NCI-H1092 treated with DMSO at 0.1 percent for 48 hours (cell line): ENCODE data around the gene RBM4.
A peak's percentile ranks its signal among the peaks of the same experiment; 100 is the strongest.

Experiments used
- DNase-seq: peaks from one replicate; lab custom pipeline; 2025; lab: John Stamatoyannopoulos, UW

Gene RBM4

DNA sequence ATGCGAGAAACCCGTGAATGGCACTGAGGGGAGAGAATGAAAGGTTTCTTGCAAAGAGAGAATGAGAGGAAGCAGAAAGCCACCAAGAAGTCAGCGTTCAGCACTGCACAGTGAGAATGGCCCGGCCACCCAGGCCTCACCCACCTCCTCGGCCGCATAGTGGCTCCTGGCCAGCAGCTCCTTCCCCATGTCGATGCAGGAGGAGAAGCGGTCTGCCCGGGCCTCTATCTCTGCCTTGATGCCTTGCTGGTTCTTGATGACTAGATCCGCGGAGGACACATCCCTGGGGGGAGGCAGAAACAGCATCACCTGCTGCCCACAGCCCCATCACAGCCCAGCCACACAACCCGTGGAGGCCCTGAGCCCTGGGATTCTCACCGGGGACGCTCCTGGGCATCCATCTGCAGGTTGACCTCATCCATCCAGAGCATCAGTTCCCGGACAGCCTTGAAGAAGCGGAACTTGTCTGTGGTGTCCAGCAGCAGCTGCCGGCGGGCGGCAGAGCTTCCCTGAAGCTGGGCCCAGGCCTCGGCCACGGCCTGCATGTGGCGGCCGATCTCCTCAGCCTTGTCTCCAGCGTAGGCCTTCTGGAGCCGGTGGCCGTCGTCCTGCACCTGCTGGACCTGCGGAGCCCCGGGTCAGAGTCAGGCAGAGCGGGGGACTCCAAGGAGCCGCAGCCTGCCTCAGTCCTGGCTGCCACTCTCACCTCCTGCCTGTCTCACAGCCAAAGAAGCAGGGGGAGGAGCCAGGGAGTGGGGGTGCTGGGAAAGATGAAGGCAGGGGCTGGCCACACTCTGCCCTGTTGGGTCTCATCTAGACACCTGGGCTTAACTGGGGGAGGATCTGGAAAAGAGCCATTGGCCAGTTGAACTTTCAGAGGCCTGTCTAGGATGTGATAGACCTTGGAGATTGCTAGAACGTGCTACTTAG is 51.4 kb downstream of the RBM4 start:
- no peak for DNase-seq

DNA sequence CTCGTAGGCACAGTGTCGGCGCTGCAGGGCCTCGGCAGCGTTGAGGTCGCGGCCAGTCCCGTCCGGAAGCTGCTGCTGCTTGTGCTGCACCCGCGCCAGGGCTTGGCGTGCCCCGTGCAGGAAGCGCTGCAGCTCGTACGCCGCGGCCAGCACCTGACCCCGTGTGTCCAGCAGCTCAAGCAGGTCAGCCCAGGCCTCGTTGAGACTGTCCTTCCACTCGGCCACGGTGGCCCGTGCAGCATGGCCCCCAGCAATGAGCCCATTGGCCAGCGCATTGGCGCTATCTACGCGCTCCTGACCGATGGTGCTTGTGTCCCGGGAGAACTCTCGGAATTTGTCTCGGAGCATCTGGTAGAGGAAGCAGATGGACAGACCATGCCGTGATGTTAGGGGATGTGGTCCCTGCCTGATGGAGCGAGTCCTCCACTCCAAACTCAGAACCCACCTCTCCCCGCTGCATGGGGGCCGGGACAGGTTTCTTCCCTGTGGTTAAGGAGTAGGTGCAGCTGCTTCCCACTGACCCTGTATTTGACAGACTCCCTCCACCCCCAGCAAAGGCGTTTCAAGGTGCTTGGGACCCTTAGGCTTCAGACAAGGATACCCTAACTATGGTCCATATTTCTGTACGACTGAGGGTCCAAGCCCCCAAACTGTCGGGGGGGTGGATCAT is 52.9 kb downstream of the RBM4 start:
- no peak for DNase-seq

DNA sequence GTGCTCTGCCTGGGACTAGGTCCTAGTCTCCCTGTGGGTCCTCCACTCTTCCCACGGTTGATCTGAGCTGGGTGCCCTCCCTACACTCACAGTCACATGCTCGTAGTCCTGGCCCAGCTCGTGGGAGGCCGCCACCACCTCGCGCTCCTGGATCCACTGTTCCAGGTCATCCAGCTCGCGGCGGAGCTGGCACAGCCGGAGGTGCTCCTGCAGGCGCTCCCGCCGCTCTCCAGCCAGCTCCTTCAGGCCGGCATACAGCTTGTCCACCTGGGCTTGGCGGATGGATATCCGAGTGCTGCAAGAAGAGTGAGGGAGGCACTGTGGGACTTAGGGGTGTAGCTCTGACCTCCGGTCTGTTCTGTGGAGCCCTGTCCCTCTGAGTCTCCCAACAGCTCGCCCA is 53.9 kb downstream of the RBM4 start:
- no peak for DNase-seq

- DNase-seq = no peak
Observed at GRCh38 chr11:66692871-66693331, 54.4 kb downstream of the RBM4 start.

DNA sequence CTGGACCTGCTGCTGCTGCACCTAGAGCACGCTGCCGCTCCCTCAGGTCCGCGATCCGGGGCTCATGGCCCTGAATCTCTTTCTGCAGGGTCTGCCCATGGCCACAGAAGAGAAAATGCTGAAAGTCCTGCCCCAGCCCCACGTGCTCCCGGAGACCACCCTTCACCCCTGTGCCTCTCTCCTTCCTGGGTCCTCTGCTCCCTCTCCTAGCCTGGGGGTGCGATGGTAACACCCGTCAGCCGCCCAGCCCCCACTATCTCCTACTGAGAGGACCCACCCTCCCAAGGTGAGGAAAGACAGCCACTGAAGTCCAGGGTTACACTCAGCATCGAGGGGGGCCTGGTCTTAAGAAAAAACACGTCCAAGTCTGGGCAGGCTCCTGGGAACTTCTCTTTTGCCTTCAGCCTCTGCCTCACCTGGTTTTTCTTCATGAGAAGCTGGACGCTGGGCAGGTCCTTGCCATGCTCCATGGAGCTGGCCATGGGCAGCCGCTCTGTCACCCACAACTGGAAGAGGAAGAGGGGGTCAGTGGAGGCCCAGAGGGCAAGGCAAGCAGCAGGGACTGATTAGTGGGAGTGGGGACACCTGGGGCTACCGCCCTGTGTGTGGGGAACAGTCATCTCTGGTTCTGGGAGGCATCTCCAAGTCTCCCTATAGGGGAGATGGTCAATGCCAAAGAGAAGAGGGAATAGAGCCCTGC is 55.0 kb downstream of the RBM4 start:
- no peak for DNase-seq

DNA sequence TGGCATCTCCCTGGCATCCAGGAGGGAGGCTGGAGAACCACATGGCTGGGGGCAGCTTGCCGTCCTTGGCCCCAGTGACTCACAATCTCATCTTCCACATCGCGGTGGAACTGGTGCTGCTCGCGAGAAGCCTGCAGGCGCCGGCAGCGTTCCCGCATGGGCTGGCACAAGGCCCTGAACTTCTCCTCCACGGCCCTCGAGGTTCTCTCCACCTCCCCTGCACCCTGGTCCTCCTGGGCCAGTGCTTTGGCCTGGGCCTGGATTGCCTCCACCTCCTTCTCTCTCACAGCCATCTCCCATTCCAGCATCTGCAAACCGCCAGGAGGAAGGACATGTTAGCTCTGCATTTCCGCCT is 55.5 kb downstream of the RBM4 start:
- DNase-seq = no peak

GRCh38 chr11:66694732-66695207 is 56.3 kb downstream of the RBM4 start:
- peak; percentile 83 for DNase-seq
